DND-41 (cell line): Measurements from ENCODE around the gene PHF1.
"Not testable (repeated sequence)": the region's sequence is repeated elsewhere in the genome, so short reads cannot be mapped to it uniquely, and the experiment has no call there.

Source experiments
- ATAC-seq: fragments of 200-7000 bp; cut with Tn5 transposase; 3 replicates; pipeline ENCODE4 v1.9.1; 2021; ENCODE audit warnings: low read depth; ENCODE audit not compliant: insufficient read depth
- DNase-seq: peaks from one replicate; pipeline ENCODE4 v3.0.0-alpha.2; 2020
- H2AFZ ChIP-seq: 2 replicates; pipeline ENCODE4 v1.6.0; 2012; ENCODE audit warnings: low read depth, low read length
- H3K27ac ChIP-seq: 2 replicates; pipeline ENCODE4 v1.5.1; 2012; ENCODE audit warnings: low read length, inconsistent platforms
- H3K27me3 ChIP-seq: fragments of 200-600 bp; sonication (generic); 2 replicates; pipeline ENCODE4 v1.6.0; 2012; ENCODE audit warnings: low read length, mild to moderate bottlenecking, inconsistent platforms; ENCODE audit not compliant: insufficient read depth, poor library complexity
- H3K36me3 ChIP-seq: 2 replicates; pipeline ENCODE4 v1.5.1; 2012; ENCODE audit warnings: low read length, inconsistent platforms; ENCODE audit not compliant: insufficient read depth
- H3K4me1 ChIP-seq: 2 replicates; pipeline ENCODE4 v1.5.1; 2012; ENCODE audit warnings: mild to moderate bottlenecking, low read length; ENCODE audit not compliant: insufficient read depth
- H3K4me2 ChIP-seq: 2 replicates; pipeline ENCODE4 v1.6.0; 2012; ENCODE audit warnings: mild to moderate bottlenecking, moderate library complexity, low read length, inconsistent platforms; ENCODE audit not compliant: insufficient read depth
- H3K4me3 ChIP-seq, 2 experiments: fragments of 200-600 bp in 1 of 2; shearing (Covaris generic) in 1 of 2; 2 replicates each; pipeline ENCODE4 v1.5.1; 2012 to 2016; ENCODE audit warnings: inconsistent platforms in 2 of 2, low read length in 2 of 2, mild to moderate bottlenecking in 2 of 2, low read depth in 1 of 2, moderate library complexity in 1 of 2
- H3K79me2 ChIP-seq: 2 replicates; pipeline ENCODE4 v1.6.0; 2012; ENCODE audit warnings: low read length, inconsistent platforms; ENCODE audit not compliant: insufficient read depth
- H3K9ac ChIP-seq: 2 replicates; pipeline ENCODE4 v1.6.0; 2012; ENCODE audit warnings: low read depth, mild to moderate bottlenecking, inconsistent platforms, low read length, moderate library complexity
- H3K9me3 ChIP-seq: 2 replicates; pipeline ENCODE4 v1.5.1; 2012; ENCODE audit warnings: low read length, moderate library complexity, mild to moderate bottlenecking, inconsistent platforms; ENCODE audit not compliant: insufficient read depth, severe bottlenecking
- H4K20me1 ChIP-seq: 2 replicates; pipeline ENCODE4 v1.6.0; 2012; ENCODE audit warnings: low read length; ENCODE audit not compliant: insufficient read depth
- EZH2 ChIP-seq: IDR thresholded peaks from 3 replicates; pipeline ENCODE4 v1.6.1; 2012; ENCODE audit warnings: borderline replicate concordance, low read depth, mild to moderate bottlenecking, moderate library complexity, low read length, inconsistent platforms; ENCODE audit not compliant: severe bottlenecking
- TF ChIP-seq, protein P1 (sequence below): IDR thresholded peaks from 2 replicates; pipeline ENCODE4 v1.5.1; 2012; ENCODE audit warnings: borderline replicate concordance, low read length, moderate library complexity, mild to moderate bottlenecking; ENCODE audit not compliant: poor library complexity, severe bottlenecking; ENCODE audit errors: extremely low read depth

PHF1 gene

DNA sequence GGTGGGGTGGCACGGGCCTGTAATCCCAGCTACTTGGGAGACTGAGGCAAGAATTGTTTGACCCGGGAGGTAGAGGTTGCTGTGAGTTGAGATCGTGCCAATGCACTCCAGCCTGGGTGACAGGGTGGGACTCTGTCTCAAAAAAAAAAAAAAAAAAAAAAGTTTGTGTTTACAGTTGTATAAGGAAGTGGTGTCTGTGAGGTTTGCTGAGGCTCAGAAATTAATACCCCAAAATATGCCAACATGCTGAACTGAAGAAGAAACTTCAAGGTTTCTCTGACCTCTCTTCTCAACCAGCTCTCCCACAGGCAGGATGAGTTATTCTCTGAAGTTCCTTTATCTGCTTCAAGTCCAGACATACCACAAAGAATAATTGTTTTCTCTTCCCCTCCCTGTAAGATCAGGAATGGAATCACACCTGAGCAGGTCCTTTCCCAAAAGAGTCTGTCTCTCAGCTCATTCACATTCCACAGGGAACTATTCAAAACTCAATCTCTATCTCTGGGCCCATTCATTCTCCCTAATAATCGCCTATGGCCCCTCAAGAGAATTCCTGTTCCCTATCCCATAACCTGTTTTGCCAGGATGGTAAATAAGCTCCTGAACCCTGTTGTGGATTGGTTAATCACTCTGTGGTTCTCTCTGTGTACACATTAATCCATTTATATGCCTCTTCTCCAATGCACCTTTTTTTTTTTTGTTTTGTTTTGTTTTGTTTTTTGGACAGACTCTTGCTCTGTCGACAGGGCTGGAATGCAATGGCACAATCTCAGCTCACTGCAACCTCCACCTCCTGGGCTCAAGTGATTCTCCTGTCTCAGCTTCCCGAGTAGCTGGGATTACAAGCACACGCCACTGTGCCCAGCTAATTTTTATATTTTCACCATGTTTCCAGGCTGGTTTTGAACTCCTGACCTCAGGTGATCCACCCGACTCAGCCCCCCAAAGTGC lies 36.6 kb upstream of the PHF1 start:
- no peak for DNase-seq
- H3K4me1 ChIP-seq = no peaks in the 10 kb centered on the region

GRCh38 chr6:33375143-33375671 lies 35.6 kb upstream of the PHF1 start:
- no peak overlapping the region for H3K9ac ChIP-seq
- H4K20me1 ChIP-seq = no peaks in the 10 kb centered on the region
- no peaks in the 10 kb centered on the region for H3K79me2 ChIP-seq
- H3K4me3 ChIP-seq = no peak overlapping the region
- peaks cover 2% of the 10 kb centered on the region for H3K27me3 ChIP-seq
- no peaks in the 10 kb centered on the region for H3K9me3 ChIP-seq
- ATAC-seq (no peak), DNase-seq (no peak)
- no peak for TF ChIP-seq EZH2
- TF ChIP-seq, protein P1, sequence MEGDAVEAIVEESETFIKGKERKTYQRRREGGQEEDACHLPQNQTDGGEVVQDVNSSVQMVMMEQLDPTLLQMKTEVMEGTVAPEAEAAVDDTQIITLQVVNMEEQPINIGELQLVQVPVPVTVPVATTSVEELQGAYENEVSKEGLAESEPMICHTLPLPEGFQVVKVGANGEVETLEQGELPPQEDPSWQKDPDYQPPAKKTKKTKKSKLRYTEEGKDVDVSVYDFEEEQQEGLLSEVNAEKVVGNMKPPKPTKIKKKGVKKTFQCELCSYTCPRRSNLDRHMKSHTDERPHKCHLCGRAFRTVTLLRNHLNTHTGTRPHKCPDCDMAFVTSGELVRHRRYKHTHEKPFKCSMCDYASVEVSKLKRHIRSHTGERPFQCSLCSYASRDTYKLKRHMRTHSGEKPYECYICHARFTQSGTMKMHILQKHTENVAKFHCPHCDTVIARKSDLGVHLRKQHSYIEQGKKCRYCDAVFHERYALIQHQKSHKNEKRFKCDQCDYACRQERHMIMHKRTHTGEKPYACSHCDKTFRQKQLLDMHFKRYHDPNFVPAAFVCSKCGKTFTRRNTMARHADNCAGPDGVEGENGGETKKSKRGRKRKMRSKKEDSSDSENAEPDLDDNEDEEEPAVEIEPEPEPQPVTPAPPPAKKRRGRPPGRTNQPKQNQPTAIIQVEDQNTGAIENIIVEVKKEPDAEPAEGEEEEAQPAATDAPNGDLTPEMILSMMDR = no peak
- no peak overlapping the region for H2AFZ ChIP-seq
- H3K36me3 ChIP-seq = no peaks in the 10 kb centered on the region
- no peaks in the 10 kb centered on the region for H3K4me1 ChIP-seq
- no peak overlapping the region for H3K4me2 ChIP-seq
- H3K27ac ChIP-seq = no peak overlapping the region

More for the DNA sequence above, 36.6 kb upstream of the PHF1 start:
- Histone ChIP-seq H3K9ac (no peak overlapping the region), H3K9me3 (no peaks in the 10 kb centered on the region), H3K79me2 (no peaks in the 10 kb centered on the region), H2AFZ (no peak overlapping the region), H3K27me3 (peaks cover 2% of the 10 kb centered on the region), H3K27ac (no peak overlapping the region), H3K4me3 (no peak overlapping the region), H3K36me3 (no peaks in the 10 kb centered on the region), H4K20me1 (no peaks in the 10 kb centered on the region), H3K4me2 (no peak overlapping the region)
- TF ChIP-seq, protein P1 = no peak
- no peak for TF ChIP-seq EZH2
- no peak for ATAC-seq

GRCh38 chr6:33377171-33377570 lies 33.6 kb upstream of the PHF1 start:
- Histone ChIP-seq H2AFZ (no peak overlapping the region), H3K79me2 (no peaks in the 10 kb centered on the region), H3K27me3 (peaks cover 2% of the 10 kb centered on the region), H3K9ac (no peak overlapping the region), H3K4me2 (no peak overlapping the region), H3K27ac (no peak overlapping the region), H4K20me1 (no peaks in the 10 kb centered on the region), H3K36me3 (no peaks in the 10 kb centered on the region), H3K9me3 (no peaks in the 10 kb centered on the region), H3K4me1 (no peaks in the 10 kb centered on the region), H3K4me3 (no peak overlapping the region)
- ATAC-seq = no peak
- TF ChIP-seq, protein P1 = no peak
- TF ChIP-seq EZH2 = no peak
- no peak for DNase-seq

DNA sequence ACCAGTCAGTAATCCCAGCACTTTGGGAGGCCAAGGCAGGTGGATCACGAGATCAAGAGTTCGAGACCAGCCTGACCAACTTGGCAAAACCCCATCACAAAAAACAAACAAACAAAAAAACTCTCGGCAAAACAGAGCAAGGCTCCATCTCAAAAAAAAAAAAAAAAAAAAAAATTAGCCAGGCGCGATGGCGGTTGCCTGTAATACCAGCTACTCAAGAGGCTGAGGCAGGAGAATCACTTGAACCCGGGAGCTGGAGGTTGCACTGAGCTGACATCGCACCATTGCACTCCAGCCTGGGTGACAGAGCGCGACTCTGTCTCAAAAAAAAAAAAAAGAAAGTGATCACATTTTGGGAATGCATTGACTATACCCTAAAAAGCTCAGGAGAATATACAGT lies 31.6 kb upstream of the PHF1 start:
- not testable (repeated sequence) for H3K4me3 ChIP-seq, H3K36me3 ChIP-seq, DNase-seq

More for the DNA sequence above, 31.6 kb upstream of the PHF1 start:
- not testable (repeated sequence) for H3K9ac ChIP-seq, H2AFZ ChIP-seq, H3K79me2 ChIP-seq, H3K4me2 ChIP-seq, H4K20me1 ChIP-seq, H3K27ac ChIP-seq, ATAC-seq, H3K27me3 ChIP-seq, H3K4me1 ChIP-seq, H3K9me3 ChIP-seq
